IPS-NIHi7 (cell line): ENCODE results near the gene OR4S2.

Experiments
- DNase-seq: peaks from one replicate; pipeline ENCODE4 v3.0.0; 2012; ENCODE audit warnings: mixed read lengths; ENCODE audit errors: extremely low spot score

Gene OR4S2

GRCh38 chr11:55648027-55648426, at the start of gene OR4S2:
TSS of gene OR4S2 (plus strand) at chr11:55648327. CDS start at chr11:55650904, 2,577 bp downstream.
- no peak for DNase-seq

- DNase-seq: no peak
Measured at GRCh38 chr11:55607545-55607944, 40.6 kb upstream of the OR4S2 start, which contains the start of gene OR4C11. TSS of gene OR4C11 (minus strand) at chr11:55607645. CDS start at chr11:55604373, 3,272 bp downstream.

GRCh38 chr11:55624531-55624930, 23.6 kb upstream of the OR4S2 start:
- no peak for DNase-seq

GRCh38 chr11:55634813-55635212, 13.3 kb upstream of the OR4S2 start, which contains the start of gene OR4P4:
TSS of gene OR4P4 (plus strand) at chr11:55635113.
- DNase-seq: no peak

GRCh38 chr11:55652560-55652959, 4.4 kb downstream of the OR4S2 start:
- no peak for DNase-seq

GRCh38 chr11:55655096-55655495, 7.0 kb downstream of the OR4S2 start:
- DNase-seq: no peak

- no peak for DNase-seq
Measured at GRCh38 chr11:55658031-55658573, 10.0 kb downstream of the OR4S2 start.

GRCh38 chr11:55658608-55659007, 10.5 kb downstream of the OR4S2 start:
- no peak for DNase-seq

GRCh38 chr11:55661901-55662300, 13.8 kb downstream of the OR4S2 start, which contains the start of gene OR4C6:
TSS of gene OR4C6 (plus strand) at chr11:55662201. CDS start at chr11:55665167, 2,966 bp downstream.
- no peak for DNase-seq

- DNase-seq: no peak
Measured at GRCh38 chr11:55669376-55669775, 21.2 kb downstream of the OR4S2 start.

- no peak for DNase-seq
Measured at GRCh38 chr11:55673860-55674259, 25.7 kb downstream of the OR4S2 start.

GRCh38 chr11:55697817-55698216, 49.7 kb downstream of the OR4S2 start:
- DNase-seq: no peak

- no peak for DNase-seq
Measured at GRCh38 chr11:55701429-55701828, 53.3 kb downstream of the OR4S2 start.
